Neural progenitor cell (in vitro differentiated cells): ENCODE measurements around the gene CDH13. TPM values are rescaled to one million over a fixed set of nuclear protein-coding genes. Genes with fewer than 3 reads are reported as not detected.

Experiments
- DNase-seq: peaks from one replicate; pipeline ENCODE4 v3.0.0-alpha.2; 2016; ENCODE audit warnings: low spot score
- H2AFZ ChIP-seq: fragments of 200-600 bp; sonication (generic); replicated peaks from 2 replicates; pipeline ENCODE4 v1.6.1; 2016; ENCODE audit warnings: antibody characterized with exemption
- H3F3A ChIP-seq: fragments of 200-600 bp; sonication (generic); 2 replicates; pipeline ENCODE4 v1.6.1; 2016; ENCODE audit warnings: antibody characterized with exemption, low read depth
- H3K27ac ChIP-seq: fragments of 200-600 bp; sonication (generic); 2 replicates; pipeline ENCODE4 v1.5.1; 2016; ENCODE audit warnings: mild to moderate bottlenecking
- H3K27me3 ChIP-seq: fragments of 200-600 bp; sonication (generic); 2 replicates; pipeline ENCODE4 v1.6.1; 2016; ENCODE audit warnings: mild to moderate bottlenecking, moderate library complexity
- H3K36me3 ChIP-seq: fragments of 200-600 bp; sonication (generic); 2 replicates; pipeline ENCODE4 v1.5.1; 2016
- H3K4me1 ChIP-seq: fragments of 200-600 bp; sonication (generic); 2 replicates; pipeline ENCODE4 v1.6.1; 2016; ENCODE audit warnings: mixed run types
- H3K4me2 ChIP-seq: fragments of 200-600 bp; sonication (generic); 2 replicates; pipeline ENCODE4 v1.6.1; 2016
- H3K4me3 ChIP-seq: fragments of 200-600 bp; sonication (generic); 2 replicates; pipeline ENCODE4 v1.5.1; 2016
- H3K79me2 ChIP-seq: fragments of 200-600 bp; sonication (generic); 2 replicates; pipeline ENCODE4 v1.6.1; 2016; ENCODE audit warnings: low read depth
- H3K9ac ChIP-seq: fragments of 200-600 bp; sonication (generic); 2 replicates; pipeline ENCODE4 v1.6.1; 2016
- H3K9me3 ChIP-seq: fragments of 200-600 bp; sonication (generic); 2 replicates; pipeline ENCODE4 v1.5.1; 2016; ENCODE audit warnings: low read depth
- H4K20me1 ChIP-seq: fragments of 200-600 bp; sonication (generic); 2 replicates; pipeline ENCODE4 v1.6.1; 2016; ENCODE audit warnings: low read depth
- H3K27ac Mint-ChIP-seq: 3 replicates; pipeline ENCODE4 v1.8.0; 2021; ENCODE audit warnings: mixed read lengths
- H3K27me3 Mint-ChIP-seq: 2 replicates; pipeline ENCODE4 v1.8.0; 2022; ENCODE audit warnings: low read depth, mild to moderate bottlenecking, inconsistent platforms, moderate library complexity, mixed read lengths; ENCODE audit not compliant: insufficient read depth
- H3K36me3 Mint-ChIP-seq: 3 replicates; pipeline ENCODE4 v1.8.0; 2021; ENCODE audit warnings: mixed read lengths
- H3K4me1 Mint-ChIP-seq: 3 replicates; pipeline ENCODE4 v1.8.0; 2021; ENCODE audit warnings: mixed read lengths
- H3K4me3 Mint-ChIP-seq: 3 replicates; pipeline ENCODE4 v1.8.0; 2021; ENCODE audit warnings: mild to moderate bottlenecking, moderate library complexity, mixed read lengths
- H3K9me3 Mint-ChIP-seq: 3 replicates; pipeline ENCODE4 v1.8.0; 2020; ENCODE audit warnings: mixed read lengths
- CTCF ChIP-seq: fragments of 200-600 bp; sonication (generic); IDR thresholded peaks from 2 replicates; pipeline ENCODE4 v1.5.1; 2017; ENCODE audit warnings: antibody characterized with exemption, mild to moderate bottlenecking
- EZH2 ChIP-seq: fragments of 200-600 bp; sonication (generic); IDR thresholded peaks from 2 replicates; pipeline ENCODE4 v1.6.1; 2017; ENCODE audit warnings: antibody characterized with exemption, mild to moderate bottlenecking, moderate library complexity
- EZH2phosphoT487 ChIP-seq: fragments of 200-600 bp; sonication (generic); IDR thresholded peaks from 2 replicates; pipeline ENCODE4 v1.6.1; 2017; ENCODE audit warnings: antibody characterized with exemption
- total RNA-seq: library from RNA; depleted of rRNA; stranded (reverse); fragments of >200 nt; gene quantifications from 2 replicates; pipeline ENCODE4 v1.2.3, GENCODE V29; 2015; ENCODE audit warnings: low replicate concordance

CDH13 gene
- total RNA-seq, 1 donor from 2014 or later = 3.0 TPM

- Histone ChIP-seq H3K27ac (no peak overlapping the region), H3K9ac (no peak overlapping the region), H3F3A (no peaks in the 10 kb centered on the region), H3K36me3 (no peaks in the 10 kb centered on the region), H3K27me3 (no peaks in the 10 kb centered on the region), H4K20me1 (no peaks in the 10 kb centered on the region), H2AFZ (no peak overlapping the region), H3K79me2 (no peaks in the 10 kb centered on the region), H3K4me2 (no peak overlapping the region), H3K4me1 (no peaks in the 10 kb centered on the region), H3K4me3 (no peak overlapping the region), H3K9me3 (no peaks in the 10 kb centered on the region)
- Mint-ChIP-seq H3K4me1 (no peaks in the 10 kb centered on the region), H3K9me3 (peaks cover 13% of the 10 kb centered on the region), H3K27me3 (no peaks in the 10 kb centered on the region), H3K27ac (no peak overlapping the region), H3K36me3 (no peaks in the 10 kb centered on the region), H3K4me3 (no peak overlapping the region)
- TF ChIP-seq EZH2phosphoT487 = no peak
- no peak for DNase-seq
These were observed 440.1 kb downstream of the CDH13 start for GRCh38 chr16:83066881-83067280.

- no peak overlapping the region for H3K4me2 ChIP-seq
- H3K27ac ChIP-seq = no peak overlapping the region
- no peak overlapping the region for H3K9ac ChIP-seq
- Mint-ChIP-seq H3K9me3 (peaks cover 13% of the 10 kb centered on the region), H3K27ac (no peak overlapping the region), H3K27me3 (no peaks in the 10 kb centered on the region), H3K4me1 (no peaks in the 10 kb centered on the region), H3K4me3 (no peak overlapping the region), H3K36me3 (no peaks in the 10 kb centered on the region)
- H3K27me3 ChIP-seq = no peaks in the 10 kb centered on the region
- H3K4me1 ChIP-seq = no peaks in the 10 kb centered on the region
- TF ChIP-seq CTCF = no peak
- no peak for TF ChIP-seq EZH2
- TF ChIP-seq EZH2phosphoT487 = no peak
- H3K36me3 ChIP-seq = no peaks in the 10 kb centered on the region
- H3K9me3 ChIP-seq = no peaks in the 10 kb centered on the region
- no peaks in the 10 kb centered on the region for H3K79me2 ChIP-seq
- H2AFZ ChIP-seq = no peak overlapping the region
- no peak overlapping the region for H3K4me3 ChIP-seq
- no peak for DNase-seq
- no peaks in the 10 kb centered on the region for H4K20me1 ChIP-seq
- H3F3A ChIP-seq = no peaks in the 10 kb centered on the region
These were observed 441.9 kb downstream of the CDH13 start for GRCh38 chr16:83068686-83069085.

GRCh38 chr16:83070416-83071209, 443.8 kb downstream of the CDH13 start:
- no peaks in the 10 kb centered on the region for H3K36me3 ChIP-seq
- H3K9me3 Mint-ChIP-seq = peaks cover 7% of the 10 kb centered on the region
- H3K4me2 ChIP-seq = no peak overlapping the region
- DNase-seq = no peak
- H3F3A ChIP-seq = no peaks in the 10 kb centered on the region
- H2AFZ ChIP-seq = no peak overlapping the region
- no peaks in the 10 kb centered on the region for H3K9me3 ChIP-seq
- H4K20me1 ChIP-seq = no peaks in the 10 kb centered on the region
- TF ChIP-seq EZH2 = no peak
- TF ChIP-seq EZH2phosphoT487 = no peak
- TF ChIP-seq CTCF = no peak
- H3K4me1 ChIP-seq = no peaks in the 10 kb centered on the region
- no peaks in the 10 kb centered on the region for H3K79me2 ChIP-seq
- no peak overlapping the region for H3K4me3 ChIP-seq
- H3K27ac Mint-ChIP-seq = no peak overlapping the region
- no peaks in the 10 kb centered on the region for H3K27me3 ChIP-seq
- H3K27me3 Mint-ChIP-seq = no peaks in the 10 kb centered on the region
- H3K4me3 Mint-ChIP-seq = no peak overlapping the region
- H3K9ac ChIP-seq = no peak overlapping the region
- no peaks in the 10 kb centered on the region for H3K4me1 Mint-ChIP-seq
- no peaks in the 10 kb centered on the region for H3K36me3 Mint-ChIP-seq
- H3K27ac ChIP-seq = no peak overlapping the region

- H3K9ac ChIP-seq = no peak overlapping the region
- no peak for DNase-seq
- no peak overlapping the region for H3K4me3 Mint-ChIP-seq
These were observed 449.2 kb downstream of the CDH13 start for GRCh38 chr16:83075956-83076355.

More at GRCh38 chr16:83075956-83076355, 449.2 kb downstream of the CDH13 start:
- Histone ChIP-seq H3K4me3 (no peak overlapping the region), H2AFZ (no peak overlapping the region), H3K79me2 (no peaks in the 10 kb centered on the region), H3K4me2 (no peak overlapping the region), H3K27me3 (no peaks in the 10 kb centered on the region), H3K36me3 (no peaks in the 10 kb centered on the region), H3K4me1 (no peaks in the 10 kb centered on the region), H3K27ac (no peak overlapping the region), H3F3A (no peaks in the 10 kb centered on the region), H4K20me1 (no peaks in the 10 kb centered on the region), H3K9me3 (no peaks in the 10 kb centered on the region)
- Mint-ChIP-seq H3K4me1 (no peaks in the 10 kb centered on the region), H3K9me3 (no peaks in the 10 kb centered on the region), H3K36me3 (no peaks in the 10 kb centered on the region), H3K27me3 (no peaks in the 10 kb centered on the region), H3K27ac (no peak overlapping the region)
- TF ChIP-seq EZH2phosphoT487 (no peak), CTCF (no peak), EZH2 (no peak)
